ENCODE results near the gene LMTK2. TPM values are rescaled to one million over a fixed set of nuclear protein-coding genes. Genes with fewer than 3 reads are reported as not detected.

Gene LMTK2
- total RNA-seq, 5 donors from 2014 or later (not counting 1 experiment from before 2014, with no cell fraction given) = 15.4 to 26.8 (median 23.4) TPM

DNA sequence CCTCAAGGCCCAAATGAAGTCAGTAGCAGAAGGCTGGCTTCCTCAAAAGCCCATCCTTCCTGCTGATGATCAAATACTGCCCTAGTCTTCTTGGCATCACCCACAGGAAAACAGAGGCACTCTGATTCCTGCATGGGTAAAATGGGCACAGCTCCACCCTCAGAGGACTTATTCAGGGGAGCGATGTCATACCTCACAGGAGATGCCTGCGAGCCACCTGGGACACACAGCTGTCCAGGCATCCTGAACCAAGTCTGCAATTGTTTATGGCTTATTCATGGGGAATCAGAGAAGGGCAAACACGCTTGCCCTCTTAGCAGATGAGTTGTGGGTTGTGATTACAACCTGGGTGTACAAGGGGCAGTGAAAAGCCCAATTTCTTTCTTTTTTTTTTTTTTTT is 22.0 kb upstream of the LMTK2 start:
- no peaks in the 10 kb centered on the region for H3K4me1 ChIP-seq (ENCODE audit: control insufficient read depth in 1 of 2, extremely low read depth in 1 of 2, insufficient read depth in 2 of 2, low read length in 2 of 2)
- ATAC-seq (replicated peaks in 1 of 4) (no peak), DNase-seq (no peak)
- no peaks in the 10 kb centered on the region for H3K36me3 ChIP-seq (ENCODE audit: control insufficient read depth in 2 of 2, extremely low read depth in 1 of 2, insufficient read depth in 1 of 2, low read length in 1 of 2)
- no peaks in the 10 kb centered on the region for H3K9me3 ChIP-seq
- peaks cover 0 to 11% of the 10 kb centered on the region in 2 experiments for H3K27me3 ChIP-seq (replicated peaks in 1 of 2; ENCODE audit: control insufficient read depth in 2 of 2, extremely low read depth in 1 of 2, insufficient read depth in 2 of 2, low read length in 1 of 2)
- ChIA-PET CTCF (no interaction called here), POLR2A (no interaction called here)
- Mint-ChIP-seq H3K36me3 (no peaks in the 10 kb centered on the region), H3K4me3 (no peak overlapping the region), H3K27me3 (peaks cover 0 to 1% of the 10 kb centered on the region in 2 donors), H3K27ac (no peak overlapping the region), H3K4me1 (no peaks in the 10 kb centered on the region), H3K9me3 (no peaks in the 10 kb centered on the region)
- 100% methylated on average over 1 of the region's 3 CpGs for WGBS (ENCODE audit: insufficient coverage)
- H3K4me3 ChIP-seq (ENCODE audit: control insufficient read depth in 1 of 2, extremely low read depth in 1 of 2, low read length in 1 of 2) = no peak overlapping the region
- H3K27ac ChIP-seq (ENCODE audit: low read length) = no peak overlapping the region

DNA sequence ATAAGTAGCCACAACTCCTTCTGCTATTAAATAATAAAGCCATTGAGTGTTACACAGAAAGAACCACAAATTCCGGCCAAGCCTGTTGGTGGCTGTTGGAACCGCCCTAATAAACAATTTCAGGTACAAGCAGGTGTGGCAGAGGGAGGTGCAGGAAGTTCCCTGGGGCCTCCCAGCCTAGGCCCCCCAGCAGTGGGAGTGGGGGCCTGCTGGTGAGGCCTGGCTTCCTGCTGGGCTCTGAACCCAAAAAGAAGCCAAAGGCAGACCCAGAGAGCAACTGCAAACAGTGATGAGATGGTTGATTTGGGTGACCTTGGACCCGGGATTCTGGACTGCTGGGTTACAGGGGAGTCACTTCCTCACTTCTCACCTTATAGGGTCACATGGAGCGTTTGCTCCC is 21.0 kb upstream of the LMTK2 start:
- no peaks in the 10 kb centered on the region for H3K4me1 Mint-ChIP-seq
- H3K27me3 Mint-ChIP-seq = peaks cover 0 to 1% of the 10 kb centered on the region in 2 donors
- H3K36me3 Mint-ChIP-seq = no peaks in the 10 kb centered on the region
- no peak overlapping the region for H3K27ac ChIP-seq (ENCODE audit: low read length)
- no peaks in the 10 kb centered on the region for H3K36me3 ChIP-seq (ENCODE audit: control insufficient read depth in 2 of 2, extremely low read depth in 1 of 2, insufficient read depth in 1 of 2, low read length in 1 of 2)
- H3K4me3 ChIP-seq (ENCODE audit: control insufficient read depth in 1 of 2, extremely low read depth in 1 of 2, low read length in 1 of 2) = no peak overlapping the region
- no peak overlapping the region for H3K27ac Mint-ChIP-seq
- H3K9me3 ChIP-seq = no peaks in the 10 kb centered on the region
- no peaks in the 10 kb centered on the region for H3K9me3 Mint-ChIP-seq
- ATAC-seq (replicated peaks in 1 of 4) (no peak), DNase-seq (no peak)
- 50% methylated on average over 1 of the region's 4 CpGs for WGBS (ENCODE audit: insufficient coverage)
- H3K4me3 Mint-ChIP-seq = no peak overlapping the region
- no peaks in the 10 kb centered on the region for H3K4me1 ChIP-seq (ENCODE audit: control insufficient read depth in 1 of 2, extremely low read depth in 1 of 2, insufficient read depth in 2 of 2, low read length in 2 of 2)
- ChIA-PET CTCF (no interaction called here), POLR2A (no interaction called here)
- H3K27me3 ChIP-seq (replicated peaks in 1 of 2; ENCODE audit: control insufficient read depth in 2 of 2, extremely low read depth in 1 of 2, insufficient read depth in 2 of 2, low read length in 1 of 2) = peaks cover 0 to 11% of the 10 kb centered on the region in 2 experiments

DNA sequence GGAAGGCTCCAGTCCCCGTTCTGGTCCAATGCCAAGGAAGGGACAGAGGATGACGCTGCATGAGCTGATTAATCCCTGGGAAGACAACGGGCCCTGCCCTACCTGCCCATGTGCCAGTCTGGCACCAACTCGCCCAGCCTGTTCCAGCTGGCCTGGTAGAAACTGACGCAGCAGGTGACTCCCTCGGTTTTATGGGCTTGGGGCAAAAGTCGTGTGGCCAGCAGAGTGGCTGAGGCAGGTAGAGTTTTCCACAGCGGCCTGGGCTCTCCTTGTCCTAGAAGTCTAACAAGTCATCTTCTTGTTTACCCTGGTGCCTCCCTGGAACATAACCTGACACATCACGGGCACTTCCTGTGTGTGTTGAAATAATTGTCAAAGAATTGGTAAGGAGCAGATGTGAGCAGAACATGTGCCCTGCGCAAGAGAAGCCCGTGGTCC is 20.4 kb upstream of the LMTK2 start:
- H3K4me3 Mint-ChIP-seq = no peak overlapping the region

GRCh38 chr7:98088109-98088508 is 18.6 kb upstream of the LMTK2 start:
- no peaks in the 10 kb centered on the region for H3K9me3 Mint-ChIP-seq
- H3K27me3 Mint-ChIP-seq = peaks cover 3 to 4% of the 10 kb centered on the region in 2 donors
- H3K4me1 Mint-ChIP-seq = no peaks in the 10 kb centered on the region
- no peak overlapping the region for H3K27ac Mint-ChIP-seq
- ATAC-seq (replicated peaks in 1 of 4) = no peak
- no peaks in the 10 kb centered on the region for H3K36me3 ChIP-seq (ENCODE audit: control insufficient read depth in 2 of 2, extremely low read depth in 1 of 2, insufficient read depth in 1 of 2, low read length in 1 of 2)
- H3K4me3 ChIP-seq (ENCODE audit: control insufficient read depth in 1 of 2, extremely low read depth in 1 of 2, low read length in 1 of 2) = no peak overlapping the region
- no peaks in the 10 kb centered on the region for H3K4me1 ChIP-seq (ENCODE audit: control insufficient read depth in 1 of 2, extremely low read depth in 1 of 2, insufficient read depth in 2 of 2, low read length in 2 of 2)
- POLR2A ChIA-PET = no interaction called here
- H3K9me3 ChIP-seq = no peaks in the 10 kb centered on the region
- H3K27me3 ChIP-seq (replicated peaks in 1 of 2; ENCODE audit: control insufficient read depth in 2 of 2, extremely low read depth in 1 of 2, insufficient read depth in 2 of 2, low read length in 1 of 2) = peaks cover 0 to 14% of the 10 kb centered on the region in 2 experiments
- no peaks in the 10 kb centered on the region for H3K36me3 Mint-ChIP-seq
- no peak for DNase-seq
- no peak overlapping the region for H3K27ac ChIP-seq (ENCODE audit: low read length)
- no peak overlapping the region for H3K4me3 Mint-ChIP-seq
- WGBS (ENCODE audit: insufficient coverage) = no CpG with 5 or more reads among the region's 3 CpGs
- CTCF ChIA-PET = no interaction called here

More for the DNA sequence above, 20.4 kb upstream of the LMTK2 start:
- Histone ChIP-seq H3K27ac (ENCODE audit: low read length) (no peak overlapping the region), H3K36me3 (ENCODE audit: control insufficient read depth in 2 of 2, extremely low read depth in 1 of 2, insufficient read depth in 1 of 2, low read length in 1 of 2) (no peaks in the 10 kb centered on the region), H3K4me3 (ENCODE audit: control insufficient read depth in 1 of 2, extremely low read depth in 1 of 2, low read length in 1 of 2) (no peak overlapping the region), H3K9me3 (no peaks in the 10 kb centered on the region), H3K27me3 (replicated peaks in 1 of 2; ENCODE audit: control insufficient read depth in 2 of 2, extremely low read depth in 1 of 2, insufficient read depth in 2 of 2, low read length in 1 of 2) (peaks cover 0 to 11% of the 10 kb centered on the region in 2 experiments), H3K4me1 (ENCODE audit: control insufficient read depth in 1 of 2, extremely low read depth in 1 of 2, insufficient read depth in 2 of 2, low read length in 2 of 2) (no peaks in the 10 kb centered on the region)
- ATAC-seq (replicated peaks in 1 of 4) (no peak), DNase-seq (no peak)
- no peaks in the 10 kb centered on the region for H3K9me3 Mint-ChIP-seq
- H3K4me1 Mint-ChIP-seq = no peaks in the 10 kb centered on the region
- H3K27ac Mint-ChIP-seq = no peak overlapping the region
- WGBS (ENCODE audit: insufficient coverage) = 85% methylated on average over 8 of the region's 11 CpGs
- POLR2A ChIA-PET = interaction anchor here in 1 of 2 donors (0.5 kb wide), 1 partner anchor 30 kb away, joined by 3 read pairs; no protein-coding TSS in a partner anchor
- H3K27me3 Mint-ChIP-seq = peaks cover 0 to 1% of the 10 kb centered on the region in 2 donors
- CTCF ChIA-PET = no interaction called here
- H3K36me3 Mint-ChIP-seq = no peaks in the 10 kb centered on the region

- no peaks in the 10 kb centered on the region for H3K9me3 ChIP-seq
- no peak overlapping the region for H3K27ac ChIP-seq (ENCODE audit: low read length)
- no peaks in the 10 kb centered on the region for H3K36me3 Mint-ChIP-seq
- no peaks in the 10 kb centered on the region for H3K4me1 ChIP-seq (ENCODE audit: control insufficient read depth in 1 of 2, extremely low read depth in 1 of 2, insufficient read depth in 2 of 2, low read length in 2 of 2)
- H3K9me3 Mint-ChIP-seq = peaks cover 0 to 10% (median 2%) of the 10 kb centered on the region in 3 donors
- DNase-seq (no peak), ATAC-seq (replicated peaks in 1 of 4) (no peak)
- no CpG with 5 or more reads among the region's 4 CpGs for WGBS (ENCODE audit: insufficient coverage)
- CTCF ChIA-PET = interaction anchor here in 1 of 2 donors (0.6 kb wide), 1 partner anchor 311 kb away, joined by 3 read pairs; the partner anchor contains the start of gene BAIAP2L1
- POLR2A ChIA-PET = no interaction called here
- no peak overlapping the region for H3K4me3 Mint-ChIP-seq
- peaks cover 0 to 16% of the 10 kb centered on the region in 2 experiments for H3K27me3 ChIP-seq (replicated peaks in 1 of 2; ENCODE audit: control insufficient read depth in 2 of 2, extremely low read depth in 1 of 2, insufficient read depth in 2 of 2, low read length in 1 of 2)
- no peaks in the 10 kb centered on the region for H3K4me1 Mint-ChIP-seq
- no peak overlapping the region for H3K27ac Mint-ChIP-seq
- H3K4me3 ChIP-seq (ENCODE audit: control insufficient read depth in 1 of 2, extremely low read depth in 1 of 2, low read length in 1 of 2) = no peak overlapping the region
- H3K27me3 Mint-ChIP-seq = peaks cover 5 to 12% of the 10 kb centered on the region in 2 donors
- H3K36me3 ChIP-seq (ENCODE audit: control insufficient read depth in 2 of 2, extremely low read depth in 1 of 2, insufficient read depth in 1 of 2, low read length in 1 of 2) = no peaks in the 10 kb centered on the region
These were observed 16.5 kb upstream of the LMTK2 start for GRCh38 chr7:98090116-98090515.

DNA sequence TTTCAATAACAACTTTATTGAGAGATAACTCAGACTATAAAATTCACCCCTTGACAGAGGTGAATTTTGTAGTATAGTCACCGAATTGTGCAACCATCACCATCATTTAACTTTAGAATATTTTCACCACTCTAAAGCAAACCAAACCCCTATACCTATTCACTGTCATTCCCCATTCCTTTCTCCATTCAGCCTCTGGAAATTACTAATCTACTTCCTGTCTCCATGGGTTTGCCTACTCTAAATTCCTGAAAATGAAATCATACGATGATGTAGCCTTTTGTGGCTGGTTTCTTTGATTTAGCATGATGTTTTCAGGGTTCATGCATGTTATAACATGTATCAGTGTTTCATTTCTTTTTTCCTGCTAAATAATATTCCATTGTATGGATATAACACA is 15.6 kb upstream of the LMTK2 start:
- H3K4me1 ChIP-seq (ENCODE audit: control insufficient read depth in 1 of 2, extremely low read depth in 1 of 2, insufficient read depth in 2 of 2, low read length in 2 of 2) = no peaks in the 10 kb centered on the region
- CTCF ChIA-PET = no interaction called here
- H3K36me3 Mint-ChIP-seq = no peaks in the 10 kb centered on the region
- H3K9me3 Mint-ChIP-seq = peaks cover 0 to 17% (median 7%) of the 10 kb centered on the region in 3 donors
- H3K9me3 ChIP-seq = no peaks in the 10 kb centered on the region
- H3K36me3 ChIP-seq (ENCODE audit: control insufficient read depth in 2 of 2, extremely low read depth in 1 of 2, insufficient read depth in 1 of 2, low read length in 1 of 2) = no peaks in the 10 kb centered on the region
- WGBS (ENCODE audit: insufficient coverage) = no CpG with 5 or more reads among the region's 2 CpGs
- no peak overlapping the region for H3K27ac ChIP-seq (ENCODE audit: low read length)
- H3K27me3 Mint-ChIP-seq = peaks cover 10 to 12% of the 10 kb centered on the region in 2 donors
- H3K4me3 ChIP-seq (ENCODE audit: control insufficient read depth in 1 of 2, extremely low read depth in 1 of 2, low read length in 1 of 2) = no peak overlapping the region
- H3K4me1 Mint-ChIP-seq = no peaks in the 10 kb centered on the region
- POLR2A ChIA-PET = no interaction called here
- H3K27ac Mint-ChIP-seq = no peak overlapping the region
- peaks cover 0 to 17% of the 10 kb centered on the region in 2 experiments for H3K27me3 ChIP-seq (replicated peaks in 1 of 2; ENCODE audit: control insufficient read depth in 2 of 2, extremely low read depth in 1 of 2, insufficient read depth in 2 of 2, low read length in 1 of 2)
- H3K4me3 Mint-ChIP-seq = no peak overlapping the region
- no peak for DNase-seq
- ATAC-seq (replicated peaks in 1 of 4) = no peak

DNA sequence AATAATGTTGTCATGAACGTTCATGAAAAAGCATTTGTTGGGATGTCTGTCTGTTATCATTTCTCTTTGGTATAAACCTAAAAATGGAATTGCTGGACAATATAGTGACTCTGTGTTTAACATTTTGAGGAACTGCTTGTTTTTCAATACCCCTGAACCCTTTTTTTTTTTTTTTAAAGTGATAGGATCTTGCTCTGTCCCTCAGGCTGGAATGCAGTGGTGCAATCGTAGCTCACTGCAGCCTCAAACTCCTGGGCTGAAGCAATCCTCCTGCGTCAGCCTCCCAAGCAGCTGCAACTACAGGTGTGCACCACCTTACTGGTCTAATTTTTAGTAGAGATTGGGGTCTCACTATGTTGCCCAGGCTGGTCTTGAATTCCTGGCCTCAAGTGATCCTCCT is 15.1 kb upstream of the LMTK2 start:
- H3K36me3 Mint-ChIP-seq = no peaks in the 10 kb centered on the region
- H3K4me1 ChIP-seq (ENCODE audit: control insufficient read depth in 1 of 2, extremely low read depth in 1 of 2, insufficient read depth in 2 of 2, low read length in 2 of 2) = no peaks in the 10 kb centered on the region
- H3K27me3 ChIP-seq (replicated peaks in 1 of 2; ENCODE audit: control insufficient read depth in 2 of 2, extremely low read depth in 1 of 2, insufficient read depth in 2 of 2, low read length in 1 of 2) = peaks cover 0 to 17% of the 10 kb centered on the region in 2 experiments
- no peaks in the 10 kb centered on the region for H3K9me3 ChIP-seq
- 88% methylated on average over 3 of the region's 3 CpGs for WGBS (ENCODE audit: insufficient coverage)
- H3K27me3 Mint-ChIP-seq = peaks cover 12% of the 10 kb centered on the region in 2 donors
- no peaks in the 10 kb centered on the region for H3K4me1 Mint-ChIP-seq
- peaks cover 0 to 20% (median 7%) of the 10 kb centered on the region in 3 donors for H3K9me3 Mint-ChIP-seq
- H3K36me3 ChIP-seq (ENCODE audit: control insufficient read depth in 2 of 2, extremely low read depth in 1 of 2, insufficient read depth in 1 of 2, low read length in 1 of 2) = no peaks in the 10 kb centered on the region
- no peak overlapping the region for H3K27ac Mint-ChIP-seq
- no peak overlapping the region for H3K4me3 ChIP-seq (ENCODE audit: control insufficient read depth in 1 of 2, extremely low read depth in 1 of 2, low read length in 1 of 2)
- ATAC-seq (replicated peaks in 1 of 4) = no peak
- DNase-seq = no peak
- POLR2A ChIA-PET = no interaction called here
- no peak overlapping the region for H3K27ac ChIP-seq (ENCODE audit: low read length)
- CTCF ChIA-PET = interaction anchor here in 1 of 2 donors (0.6 kb wide), 1 partner anchor 82 kb away, joined by 3 read pairs; no protein-coding TSS in a partner anchor
- no peak overlapping the region for H3K4me3 Mint-ChIP-seq

All from T-cell (primary cell).